HEK293 (cell line): ENCODE measurements around the gene ARHGAP6.

ENCODE experiments used
- CTCF ChIA-PET: fragments of 350-600 bp; formaldehyde crosslinking; extraction: SDS; loops from one replicate; lab custom pipeline; 2021; ENCODE audit warnings: antibody characterized with exemption; lab: Yijun Ruan, JAX
- POLR2A ChIA-PET: fragments of 300-600 bp; formaldehyde crosslinking; extraction: SDS; loops from one replicate; lab custom pipeline; 2020; ENCODE audit warnings: antibody characterized with exemption, inconsistent platforms; lab: Yijun Ruan, JAX
- H3K27ac ChIP-seq: fragments of 200-500 bp; sonication (Bioruptor generic); 2 replicates; pipeline ENCODE4 v1.5.1; 2014; ENCODE audit warnings: low read depth, low read length, control low read depth, inconsistent platforms; ENCODE audit errors: extremely low read depth
- H3K36me3 ChIP-seq, 2 experiments: fragments of 200-500 bp in 1 of 2; sonication (Bioruptor generic) in 1 of 2; 1 replicate in 1 of 2; 2 replicates in 1 of 2; pipeline ENCODE4 v1.5.1; 2014 to 2017; ENCODE audit warnings: inconsistent platforms in 2 of 2, low read length in 2 of 2; ENCODE audit not compliant: control insufficient read depth in 2 of 2, insufficient read depth in 1 of 2
- H3K4me1 ChIP-seq: fragments of 200-500 bp; sonication (Bioruptor generic); 2 replicates; pipeline ENCODE4 v1.5.1; 2014; ENCODE audit warnings: mild to moderate bottlenecking, low read length, inconsistent platforms; ENCODE audit not compliant: control insufficient read depth, insufficient read depth
- H3K4me3 ChIP-seq: 2 replicates; pipeline ENCODE4 v1.5.1; 2011; ENCODE audit warnings: low read depth, mild to moderate bottlenecking, control low read depth, low read length, moderate library complexity
- H3K9me3 ChIP-seq: fragments of 200-500 bp; sonication (Bioruptor generic); 2 replicates; pipeline ENCODE4 v1.5.1; 2014; ENCODE audit warnings: low read depth, low read length, inconsistent platforms; ENCODE audit not compliant: control insufficient read depth, insufficient read depth
- GLIS1 ChIP-seq: fragments of 450-650 bp; formaldehyde crosslinking; IDR thresholded peaks from 2 replicates; pipeline ENCODE4 v1.5.1; 2016; ENCODE audit warnings: missing biosample characterization, missing genetic modification characterization
- KLF16 ChIP-seq: fragments of 450-650 bp; formaldehyde crosslinking; IDR thresholded peaks from 2 replicates; pipeline ENCODE4 v1.5.1; 2017; ENCODE audit warnings: missing biosample characterization, missing genetic modification characterization
- KLF7 ChIP-seq: fragments of 450-650 bp; formaldehyde crosslinking; IDR thresholded peaks from 2 replicates; pipeline ENCODE4 v1.5.1; 2016; ENCODE audit warnings: missing biosample characterization, missing genetic modification characterization, borderline replicate concordance
- SCRT2 ChIP-seq: fragments of 450-650 bp; formaldehyde crosslinking; IDR thresholded peaks from 2 replicates; pipeline ENCODE4 v1.5.1; 2016; ENCODE audit warnings: missing biosample characterization, missing genetic modification characterization
- SP3 ChIP-seq: fragments of 450-650 bp; formaldehyde crosslinking; IDR thresholded peaks from 2 replicates; pipeline ENCODE4 v1.5.1; 2016; ENCODE audit warnings: missing biosample characterization, missing genetic modification characterization
- YY2 ChIP-seq: fragments of 450-650 bp; formaldehyde crosslinking; IDR thresholded peaks from 2 replicates; pipeline ENCODE4 v1.5.1; 2016; ENCODE audit warnings: missing biosample characterization, missing genetic modification characterization
- ZBTB20 ChIP-seq: fragments of 450-650 bp; formaldehyde crosslinking; IDR thresholded peaks from 2 replicates; pipeline ENCODE4 v1.5.1; 2016; ENCODE audit warnings: missing biosample characterization, missing genetic modification characterization
- ZBTB21 ChIP-seq: fragments of 450-650 bp; formaldehyde crosslinking; IDR thresholded peaks from 2 replicates; pipeline ENCODE4 v1.5.1; 2017; ENCODE audit warnings: missing biosample characterization, missing genetic modification characterization
- ZIC2 ChIP-seq: fragments of 450-650 bp; formaldehyde crosslinking; IDR thresholded peaks from 2 replicates; pipeline ENCODE4 v1.5.1; 2016; ENCODE audit warnings: missing biosample characterization, missing genetic modification characterization
- ZNF121 ChIP-seq: fragments of 450-650 bp; formaldehyde crosslinking; IDR thresholded peaks from 2 replicates; pipeline ENCODE4 v1.5.1; 2016; ENCODE audit warnings: missing biosample characterization, missing genetic modification characterization
- ZNF174 ChIP-seq: fragments of 450-650 bp; formaldehyde crosslinking; IDR thresholded peaks from 2 replicates; pipeline ENCODE4 v1.5.0; 2017; ENCODE audit warnings: missing biosample characterization, mild to moderate bottlenecking, missing genetic modification characterization
- ZNF175 ChIP-seq: fragments of 450-650 bp; formaldehyde crosslinking; IDR thresholded peaks from 2 replicates; pipeline ENCODE4 v1.5.1; 2016; ENCODE audit warnings: missing biosample characterization, missing genetic modification characterization
- ZNF266 ChIP-seq: fragments of 450-650 bp; formaldehyde crosslinking; IDR thresholded peaks from 2 replicates; pipeline ENCODE4 v1.5.1; 2016; ENCODE audit warnings: missing biosample characterization, missing genetic modification characterization, low read depth
- ZNF274 ChIP-seq, 2 experiments: fragments of 200-500 bp in 1 of 2; fragments of 450-650 bp in 1 of 2; sonication (Bioruptor generic) in 1 of 2; formaldehyde crosslinking in 1 of 2; IDR thresholded peaks; 2 replicates each; pipeline versions ENCODE4 v1.5.1 to v1.6.1; 2014 to 2016; ENCODE audit warnings: borderline replicate concordance in 1 of 2, inconsistent platforms in 1 of 2, low read length in 1 of 2, missing biosample characterization in 1 of 2, missing genetic modification characterization in 1 of 2
- ZNF341 ChIP-seq: fragments of 450-650 bp; formaldehyde crosslinking; IDR thresholded peaks from 2 replicates; pipeline ENCODE4; 2016; ENCODE audit warnings: low read depth, missing biosample characterization, missing genetic modification characterization
- ZNF350 ChIP-seq: fragments of 450-650 bp; formaldehyde crosslinking; IDR thresholded peaks from 2 replicates; pipeline ENCODE4 v1.5.0; 2017; ENCODE audit warnings: missing biosample characterization, mild to moderate bottlenecking, missing genetic modification characterization
- ZNF654 ChIP-seq: fragments of 450-650 bp; formaldehyde crosslinking; IDR thresholded peaks from 2 replicates; pipeline ENCODE4 v1.5.1; 2016; ENCODE audit warnings: low read depth, missing biosample characterization, missing genetic modification characterization
- ZNF830 ChIP-seq: fragments of 450-650 bp; IDR thresholded peaks from 2 replicates; pipeline ENCODE4 v1.5.0; 2018; ENCODE audit warnings: missing biosample characterization, missing genetic modification characterization, low read depth, mild to moderate bottlenecking, moderate library complexity
- ZSCAN16 ChIP-seq: fragments of 450-650 bp; formaldehyde crosslinking; IDR thresholded peaks from 2 replicates; pipeline ENCODE4 v1.5.1; 2016; ENCODE audit warnings: missing biosample characterization, missing genetic modification characterization
- TF ChIP-seq, protein P1 (sequence below): fragments of 450-650 bp; formaldehyde crosslinking; conservative IDR thresholded peaks from 2 replicates; pipeline ENCODE4 v1.5.1; 2016; ENCODE audit warnings: low read depth, missing biosample characterization, missing genetic modification characterization
- TF ChIP-seq, protein P2 (sequence below): fragments of 450-650 bp; formaldehyde crosslinking; IDR thresholded peaks from 2 replicates; pipeline ENCODE4 v1.5.1; 2016; ENCODE audit warnings: missing biosample characterization, missing genetic modification characterization
- TF ChIP-seq, protein P3 (sequence below): fragments of 450-650 bp; formaldehyde crosslinking; IDR thresholded peaks from 2 replicates; pipeline ENCODE4 v1.5.1; 2017; ENCODE audit warnings: missing biosample characterization, missing genetic modification characterization
- TF ChIP-seq, protein P4 (sequence below): fragments of 450-650 bp; formaldehyde crosslinking; IDR thresholded peaks from 2 replicates; pipeline ENCODE4 v1.5.1; 2016; ENCODE audit warnings: missing biosample characterization, missing genetic modification characterization
- TF ChIP-seq, protein P5 (sequence below): fragments of 450-650 bp; formaldehyde crosslinking; IDR thresholded peaks from 2 replicates; pipeline ENCODE4 v1.5.1; 2016; ENCODE audit warnings: missing biosample characterization, missing genetic modification characterization
- TF ChIP-seq, protein P6 (sequence below): fragments of 450-650 bp; formaldehyde crosslinking; IDR thresholded peaks from 2 replicates; pipeline ENCODE4 v1.5.1; 2016; ENCODE audit warnings: missing biosample characterization, missing genetic modification characterization

Gene ARHGAP6

DNA sequence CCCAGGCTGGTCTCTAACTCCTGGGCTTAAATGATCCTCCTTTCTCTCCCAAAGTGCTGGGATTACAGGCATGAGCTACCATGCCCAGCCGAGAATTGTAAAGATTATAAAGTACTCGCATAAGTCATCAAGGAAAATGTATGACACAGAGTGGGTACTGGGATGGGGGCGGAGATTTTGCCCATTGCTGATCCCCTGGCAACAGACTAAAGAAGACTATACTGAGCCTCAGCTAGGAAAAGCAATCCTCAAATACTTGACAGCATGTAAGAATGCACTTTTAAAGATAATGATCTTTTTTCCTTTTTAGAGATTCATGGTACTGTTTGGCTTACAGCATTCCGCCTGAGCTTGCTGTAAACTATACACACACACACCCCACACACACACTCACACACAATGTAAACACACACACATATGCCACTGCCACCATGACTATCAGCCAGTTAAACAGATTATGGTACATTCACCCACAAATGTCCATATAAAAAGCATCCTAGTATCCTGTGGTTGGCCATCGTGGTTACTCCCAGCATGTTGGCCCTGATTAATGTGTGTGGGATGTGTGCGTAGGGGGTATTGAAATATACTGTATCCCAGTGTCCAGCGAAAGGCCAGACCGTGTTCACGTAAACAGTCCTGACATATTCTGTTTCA lies 259.5 kb downstream of the ARHGAP6 start:
- CTCF ChIA-PET = interaction anchor here (0.5 kb wide), 1 partner anchor 80 kb away, joined by 3 read pairs; no protein-coding TSS in a partner anchor
- H3K9me3 ChIP-seq = no peaks in the 10 kb centered on the region
- H3K27ac ChIP-seq = no peak overlapping the region
- H3K4me1 ChIP-seq = no peaks in the 10 kb centered on the region
- no peak overlapping the region for H3K4me3 ChIP-seq
- TF ChIP-seq ZNF175 (tag by site-specific recombination) (no peak), ZNF654 (tag by site-specific recombination) (no peak), ZNF830 (no peak), ZNF341 (tag by site-specific recombination) (no peak), GLIS1 (tag by site-specific recombination) (no peak), ZNF121 (no peak), ZNF174 (tag by site-specific recombination) (no peak), SP3 (no peak), YY2 (tag by site-specific recombination) (no peak), ZBTB20 (tag by site-specific recombination) (no peak), KLF16 (no peak), ZIC2 (tag by site-specific recombination) (no peak)
- TF ChIP-seq, protein P1, sequence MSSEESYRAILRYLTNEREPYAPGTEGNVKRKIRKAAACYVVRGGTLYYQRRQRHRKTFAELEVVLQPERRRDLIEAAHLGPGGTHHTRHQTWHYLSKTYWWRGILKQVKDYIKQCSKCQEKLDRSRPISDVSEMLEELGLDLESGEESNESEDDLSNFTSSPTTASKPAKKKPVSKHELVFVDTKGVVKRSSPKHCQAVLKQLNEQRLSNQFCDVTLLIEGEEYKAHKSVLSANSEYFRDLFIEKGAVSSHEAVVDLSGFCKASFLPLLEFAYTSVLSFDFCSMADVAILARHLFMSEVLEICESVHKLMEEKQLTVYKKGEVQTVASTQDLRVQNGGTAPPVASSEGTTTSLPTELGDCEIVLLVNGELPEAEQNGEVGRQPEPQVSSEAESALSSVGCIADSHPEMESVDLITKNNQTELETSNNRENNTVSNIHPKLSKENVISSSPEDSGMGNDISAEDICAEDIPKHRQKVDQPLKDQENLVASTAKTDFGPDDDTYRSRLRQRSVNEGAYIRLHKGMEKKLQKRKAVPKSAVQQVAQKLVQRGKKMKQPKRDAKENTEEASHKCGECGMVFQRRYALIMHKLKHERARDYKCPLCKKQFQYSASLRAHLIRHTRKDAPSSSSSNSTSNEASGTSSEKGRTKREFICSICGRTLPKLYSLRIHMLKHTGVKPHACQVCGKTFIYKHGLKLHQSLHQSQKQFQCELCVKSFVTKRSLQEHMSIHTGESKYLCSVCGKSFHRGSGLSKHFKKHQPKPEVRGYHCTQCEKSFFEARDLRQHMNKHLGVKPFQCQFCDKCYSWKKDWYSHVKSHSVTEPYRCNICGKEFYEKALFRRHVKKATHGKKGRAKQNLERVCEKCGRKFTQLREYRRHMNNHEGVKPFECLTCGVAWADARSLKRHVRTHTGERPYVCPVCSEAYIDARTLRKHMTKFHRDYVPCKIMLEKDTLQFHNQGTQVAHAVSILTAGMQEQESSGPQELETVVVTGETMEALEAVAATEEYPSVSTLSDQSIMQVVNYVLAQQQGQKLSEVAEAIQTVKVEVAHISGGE (tag by site-specific recombination) = no peak
- TF ChIP-seq, protein P2, sequence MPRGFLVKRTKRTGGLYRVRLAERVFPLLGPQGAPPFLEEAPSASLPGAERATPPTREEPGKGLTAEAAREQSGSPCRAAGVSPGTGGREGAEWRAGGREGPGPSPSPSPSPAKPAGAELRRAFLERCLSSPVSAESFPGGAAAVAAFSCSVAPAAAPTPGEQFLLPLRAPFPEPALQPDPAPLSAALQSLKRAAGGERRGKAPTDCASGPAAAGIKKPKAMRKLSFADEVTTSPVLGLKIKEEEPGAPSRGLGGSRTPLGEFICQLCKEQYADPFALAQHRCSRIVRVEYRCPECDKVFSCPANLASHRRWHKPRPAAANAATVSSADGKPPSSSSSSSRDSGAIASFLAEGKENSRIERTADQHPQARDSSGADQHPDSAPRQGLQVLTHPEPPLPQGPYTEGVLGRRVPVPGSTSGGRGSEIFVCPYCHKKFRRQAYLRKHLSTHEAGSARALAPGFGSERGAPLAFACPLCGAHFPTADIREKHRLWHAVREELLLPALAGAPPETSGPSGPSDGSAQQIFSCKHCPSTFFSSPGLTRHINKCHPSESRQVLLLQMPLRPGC (tag by site-specific recombination) = no peak
- TF ChIP-seq, protein P3, sequence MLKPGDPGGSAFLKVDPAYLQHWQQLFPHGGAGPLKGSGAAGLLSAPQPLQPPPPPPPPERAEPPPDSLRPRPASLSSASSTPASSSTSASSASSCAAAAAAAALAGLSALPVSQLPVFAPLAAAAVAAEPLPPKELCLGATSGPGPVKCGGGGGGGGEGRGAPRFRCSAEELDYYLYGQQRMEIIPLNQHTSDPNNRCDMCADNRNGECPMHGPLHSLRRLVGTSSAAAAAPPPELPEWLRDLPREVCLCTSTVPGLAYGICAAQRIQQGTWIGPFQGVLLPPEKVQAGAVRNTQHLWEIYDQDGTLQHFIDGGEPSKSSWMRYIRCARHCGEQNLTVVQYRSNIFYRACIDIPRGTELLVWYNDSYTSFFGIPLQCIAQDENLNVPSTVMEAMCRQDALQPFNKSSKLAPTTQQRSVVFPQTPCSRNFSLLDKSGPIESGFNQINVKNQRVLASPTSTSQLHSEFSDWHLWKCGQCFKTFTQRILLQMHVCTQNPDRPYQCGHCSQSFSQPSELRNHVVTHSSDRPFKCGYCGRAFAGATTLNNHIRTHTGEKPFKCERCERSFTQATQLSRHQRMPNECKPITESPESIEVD = no peak
- TF ChIP-seq, protein P4, sequence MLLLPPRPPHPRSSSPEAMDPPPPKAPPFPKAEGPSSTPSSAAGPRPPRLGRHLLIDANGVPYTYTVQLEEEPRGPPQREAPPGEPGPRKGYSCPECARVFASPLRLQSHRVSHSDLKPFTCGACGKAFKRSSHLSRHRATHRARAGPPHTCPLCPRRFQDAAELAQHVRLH (tag by site-specific recombination) = no peak
- TF ChIP-seq, protein P5, sequence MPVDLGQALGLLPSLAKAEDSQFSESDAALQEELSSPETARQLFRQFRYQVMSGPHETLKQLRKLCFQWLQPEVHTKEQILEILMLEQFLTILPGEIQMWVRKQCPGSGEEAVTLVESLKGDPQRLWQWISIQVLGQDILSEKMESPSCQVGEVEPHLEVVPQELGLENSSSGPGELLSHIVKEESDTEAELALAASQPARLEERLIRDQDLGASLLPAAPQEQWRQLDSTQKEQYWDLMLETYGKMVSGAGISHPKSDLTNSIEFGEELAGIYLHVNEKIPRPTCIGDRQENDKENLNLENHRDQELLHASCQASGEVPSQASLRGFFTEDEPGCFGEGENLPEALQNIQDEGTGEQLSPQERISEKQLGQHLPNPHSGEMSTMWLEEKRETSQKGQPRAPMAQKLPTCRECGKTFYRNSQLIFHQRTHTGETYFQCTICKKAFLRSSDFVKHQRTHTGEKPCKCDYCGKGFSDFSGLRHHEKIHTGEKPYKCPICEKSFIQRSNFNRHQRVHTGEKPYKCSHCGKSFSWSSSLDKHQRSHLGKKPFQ (tag by site-specific recombination) = no peak
- H3K36me3 ChIP-seq = no peaks in the 10 kb centered on the region
- POLR2A ChIA-PET = no interaction called here

DNA sequence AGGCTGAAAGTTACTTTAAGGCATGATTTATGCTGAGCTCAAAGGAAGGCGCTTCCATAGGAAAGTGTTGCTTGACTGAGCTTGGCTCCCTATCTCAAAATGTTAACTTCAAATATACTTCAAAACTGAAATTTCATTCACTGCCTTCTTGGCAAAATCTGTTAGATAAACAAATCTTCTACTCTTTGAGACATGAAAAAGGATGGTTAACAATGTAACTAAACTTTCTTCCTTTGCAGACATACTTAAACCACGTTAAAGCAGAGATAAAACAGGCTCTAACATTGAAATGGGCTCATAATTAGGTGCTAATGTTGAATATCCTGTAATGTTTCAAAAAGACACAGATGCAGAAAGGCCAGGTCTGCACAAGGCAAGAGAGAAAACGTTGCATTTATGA lies 262.1 kb downstream of the ARHGAP6 start:
- Histone ChIP-seq H3K9me3 (no peaks in the 10 kb centered on the region), H3K36me3 (no peaks in the 10 kb centered on the region), H3K4me1 (no peaks in the 10 kb centered on the region), H3K27ac (no peak overlapping the region), H3K4me3 (no peak overlapping the region)
- CTCF ChIA-PET = no interaction called here
- no peak for TF ChIP-seq KLF7 (tag by site-specific recombination)
- TF ChIP-seq ZBTB20 (tag by site-specific recombination) = no peak
- TF ChIP-seq ZBTB21 (tag by site-specific recombination) = no peak
- TF ChIP-seq ZNF266 (tag by site-specific recombination) = no peak
- TF ChIP-seq ZNF274 (IDR thresholded peaks at IDR 0.05; ENCODE audit: low read length) = no peak
- TF ChIP-seq ZNF274 (tag by site-specific recombination; IDR thresholded peaks at IDR 0.05; ENCODE audit: borderline replicate concordance) = no peak
- TF ChIP-seq, protein P6, sequence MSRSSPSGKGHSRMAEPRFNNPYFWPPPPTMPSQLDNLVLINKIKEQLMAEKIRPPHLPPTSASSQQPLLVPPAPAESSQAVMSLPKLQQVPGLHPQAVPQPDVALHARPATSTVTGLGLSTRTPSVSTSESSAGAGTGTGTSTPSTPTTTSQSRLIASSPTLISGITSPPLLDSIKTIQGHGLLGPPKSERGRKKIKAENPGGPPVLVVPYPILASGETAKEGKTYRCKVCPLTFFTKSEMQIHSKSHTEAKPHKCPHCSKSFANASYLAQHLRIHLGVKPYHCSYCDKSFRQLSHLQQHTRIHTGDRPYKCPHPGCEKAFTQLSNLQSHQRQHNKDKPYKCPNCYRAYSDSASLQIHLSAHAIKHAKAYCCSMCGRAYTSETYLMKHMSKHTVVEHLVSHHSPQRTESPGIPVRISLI (tag by site-specific recombination) = no peak
- no peak for TF ChIP-seq ZSCAN16 (tag by site-specific recombination)
- no peak for TF ChIP-seq SCRT2 (tag by site-specific recombination)
- no peak for TF ChIP-seq ZNF350 (tag by site-specific recombination)
- TF ChIP-seq ZIC2 (tag by site-specific recombination) = no peak
- POLR2A ChIA-PET = no interaction called here
